HepG2 (cell line): ENCODE results near the gene MYO5B. TPM values are rescaled to one million over a fixed set of nuclear protein-coding genes. Genes with fewer than 3 reads are reported as not detected.
A peak's percentile ranks its signal among the peaks of the same experiment; 100 is the strongest.

ENCODE experiments used
- ATAC-seq: fragments of 200-7000 bp; cut with Tn5 transposase; 3 replicates; pipeline ENCODE4 v1.9.1; 2020; ENCODE audit warnings: mild to moderate bottlenecking, moderate library complexity
- BruUV-seq: library from RNA; stranded (reverse); fragments of 400-500 nt; replicated peaks from 2 replicates; lab custom pipeline; 2021; lab: Mats Ljungman, UMichigan
- CTCF ChIA-PET: fragments of 300-600 bp; formaldehyde crosslinking; extraction: SDS; loops from one replicate; lab custom pipeline; 2021; ENCODE audit warnings: low total read pairs, inconsistent platforms, low intra/inter-chr PET ratio; lab: Yijun Ruan, JAX
- POLR2A ChIA-PET: fragments of 350-600 bp; sonication (Branson Sonifier 250); formaldehyde crosslinking; loops from one replicate; lab custom pipeline; 2020; ENCODE audit warnings: antibody characterized with exemption, inconsistent platforms; lab: Yijun Ruan, JAX
- DNase-seq: peaks from one replicate; pipeline ENCODE4 v3.0.0-alpha.2; 2015; ENCODE audit warnings: low spot score
- FAIRE-seq: peaks from 3 replicates; lab custom pipeline; 2011; peaks lifted over from hg19 to GRCh38; lab: Jason Lieb, UNC
- H2AFZ ChIP-seq: one replicate; pipeline ENCODE4 v1.6.1; 2011; ENCODE audit warnings: low read length, inconsistent platforms
- H3K27ac ChIP-seq: fragments of 300-600 bp; 3 replicates; pipeline ENCODE4 v1.8.0; 2011; ENCODE audit warnings: mixed run types, mild to moderate bottlenecking, mixed read lengths, low read length, inconsistent platforms; ENCODE audit not compliant: insufficient read depth; ENCODE audit errors: extremely low read length
- H3K27me3 ChIP-seq, 2 experiments: fragments of 200-600 bp in 1 of 2; 2 replicates in 1 of 2; 3 replicates in 1 of 2; pipeline versions ENCODE4 v1.6.0 to v1.8.0; 2011; ENCODE audit warnings: low read length in 2 of 2, mild to moderate bottlenecking in 2 of 2, moderate library complexity in 2 of 2, inconsistent platforms in 1 of 2; ENCODE audit not compliant: insufficient read depth in 2 of 2, control insufficient read depth in 1 of 2
- H3K36me3 ChIP-seq, 2 experiments: fragments of 200-600 bp in 1 of 2; replicated peaks in 1 of 2; 2 replicates in 1 of 2; 3 replicates in 1 of 2; pipeline versions ENCODE4 v1.5.1 to v1.8.0; 2011; ENCODE audit warnings: low read length in 2 of 2, inconsistent platforms in 1 of 2; ENCODE audit not compliant: insufficient read depth in 2 of 2, control insufficient read depth in 1 of 2
- H3K4me1 ChIP-seq: 2 replicates; pipeline ENCODE4 v1.5.1; 2012; ENCODE audit warnings: low read length, inconsistent platforms; ENCODE audit not compliant: insufficient read depth
- H3K4me2 ChIP-seq: 2 replicates; pipeline ENCODE4 v1.6.0; 2011; ENCODE audit warnings: low read depth, low read length, inconsistent platforms
- H3K4me3 ChIP-seq, 3 experiments: fragments of 200-600 bp in 1 of 3; sonication (generic), shearing (Covaris generic) in 1 of 3; replicated peaks in 1 of 3; 2 replicates each; pipeline ENCODE4 v1.5.1; 2011 to 2016; ENCODE audit warnings: low read length in 3 of 3, inconsistent platforms in 2 of 3, low read depth in 2 of 3, mild to moderate bottlenecking in 2 of 3, control low read depth in 1 of 3, mixed read lengths in 1 of 3; ENCODE audit not compliant: insufficient read depth in 1 of 3
- H3K79me2 ChIP-seq: one replicate; pipeline ENCODE4 v1.6.1; 2011; ENCODE audit warnings: low read length, inconsistent platforms; ENCODE audit not compliant: insufficient read depth
- H3K9ac ChIP-seq: 2 replicates; pipeline ENCODE4 v1.6.0; 2011; ENCODE audit warnings: mild to moderate bottlenecking, low read depth, low read length, inconsistent platforms; ENCODE audit not compliant: insufficient read depth
- H3K9me3 ChIP-seq: 2 replicates; pipeline ENCODE4 v1.5.1; 2012; ENCODE audit warnings: mild to moderate bottlenecking, low read length
- H4K20me1 ChIP-seq: 2 replicates; pipeline ENCODE4 v1.6.0; 2011; ENCODE audit warnings: inconsistent platforms, mild to moderate bottlenecking, low read length, moderate library complexity; ENCODE audit not compliant: insufficient read depth
- AKAP8 ChIP-seq: sonication (generic); formaldehyde crosslinking; IDR thresholded peaks from 2 replicates; pipeline ENCODE4 v1.5.1; 2020; ENCODE audit warnings: mild to moderate bottlenecking, missing genetic modification reagents
- ASH2L ChIP-seq: fragments of 300-600, 200-600 bp; sonication (generic); IDR thresholded peaks from 2 replicates; pipeline ENCODE4 v1.7.0; 2017; ENCODE audit warnings: low read depth, mild to moderate bottlenecking, moderate library complexity, mixed read lengths, low read length; ENCODE audit not compliant: insufficient read length
- ATRX ChIP-seq: sonication (generic); formaldehyde crosslinking; IDR thresholded peaks from 2 replicates; pipeline ENCODE4 v1.4.0; 2020; ENCODE audit warnings: missing genetic modification reagents, borderline replicate concordance
- JDP2 ChIP-seq: sonication (generic); formaldehyde crosslinking; IDR thresholded peaks from 2 replicates; pipeline ENCODE4 v1.8.1; 2022; ENCODE audit warnings: missing genetic modification reagents, borderline replicate concordance
- NR2F6 ChIP-seq, 2 experiments: IDR thresholded peaks; 2 replicates each; pipeline ENCODE4 v1.6.1; 2016; ENCODE audit warnings: antibody characterized with exemption in 1 of 2, mild to moderate bottlenecking in 1 of 2
- PTBP1 ChIP-seq: fragments of 200-400 bp; formaldehyde crosslinking; IDR thresholded peaks from 2 replicates; pipeline ENCODE4 v1.6.1; 2018; ENCODE audit warnings: low read length, low read depth; ENCODE audit not compliant: poor library complexity, severe bottlenecking
- SOX13 ChIP-seq, 3 experiments: fragments of 450-650 bp in 1 of 3; sonication (generic) in 1 of 3; formaldehyde crosslinking in 1 of 3; IDR thresholded peaks in 2 of 3; conservative IDR thresholded peaks in 1 of 3; 2 replicates each; pipeline versions ENCODE4 v1.5.0 to v1.6.1; 2016 to 2020; ENCODE audit warnings: antibody characterized with exemption in 1 of 3, mild to moderate bottlenecking in 1 of 3, missing compliant biosample characterization in 1 of 3, missing genetic modification reagents in 1 of 3, moderate library complexity in 1 of 3
- TBX2 ChIP-seq: sonication (generic); formaldehyde crosslinking; IDR thresholded peaks from 2 replicates; pipeline ENCODE4 v1.5.0; 2020; ENCODE audit warnings: missing genetic modification reagents, mild to moderate bottlenecking, borderline replicate concordance
- TCF7 ChIP-seq: sonication (generic); IDR thresholded peaks from 2 replicates; pipeline ENCODE4 v1.6.1; 2016; ENCODE audit warnings: antibody characterized with exemption, low read depth
- YEATS4 ChIP-seq: sonication (generic); formaldehyde crosslinking; IDR thresholded peaks from 2 replicates; pipeline ENCODE4 v1.4.0; 2020; ENCODE audit warnings: missing genetic modification reagents, borderline replicate concordance
- ZNF121 ChIP-seq: sonication (generic); formaldehyde crosslinking; IDR thresholded peaks from 2 replicates; pipeline ENCODE4 v1.5.0; 2020; ENCODE audit warnings: mild to moderate bottlenecking, missing genetic modification reagents
- ZNF136 ChIP-seq: sonication (generic); formaldehyde crosslinking; IDR thresholded peaks from 2 replicates; pipeline ENCODE4 v1.8.1; 2022; ENCODE audit warnings: low read depth, mild to moderate bottlenecking, moderate library complexity, missing genetic modification reagents
- ZNF263 ChIP-seq: sonication (generic); formaldehyde crosslinking; IDR thresholded peaks from 2 replicates; pipeline ENCODE4 v1.4.0; 2020; ENCODE audit warnings: missing genetic modification reagents
- ZNF264 ChIP-seq: sonication (generic); formaldehyde crosslinking; IDR thresholded peaks from 2 replicates; pipeline ENCODE4 v1.4.0; 2020; ENCODE audit warnings: missing genetic modification reagents
- ZNF33A ChIP-seq: sonication (generic); formaldehyde crosslinking; IDR thresholded peaks from 2 replicates; pipeline ENCODE4 v1.5.1; 2020; ENCODE audit warnings: missing genetic modification reagents, mild to moderate bottlenecking, moderate library complexity, borderline replicate concordance
- ZNF350 ChIP-seq: sonication (generic); formaldehyde crosslinking; IDR thresholded peaks from 2 replicates; pipeline ENCODE4 v1.4.0; 2020; ENCODE audit warnings: mild to moderate bottlenecking, low read depth, missing genetic modification reagents, borderline replicate concordance
- ZNF570 ChIP-seq: sonication (generic); formaldehyde crosslinking; IDR thresholded peaks from 2 replicates; pipeline ENCODE4 v1.4.0; 2020; ENCODE audit warnings: mild to moderate bottlenecking, missing genetic modification reagents, borderline replicate concordance
- ZNF788 ChIP-seq: sonication (generic); formaldehyde crosslinking; IDR thresholded peaks from 2 replicates; pipeline ENCODE4 v1.5.0; 2020; ENCODE audit warnings: mild to moderate bottlenecking, missing genetic modification reagents, borderline replicate concordance
- WGBS: methylation state at CpG from one replicate; pipeline ENCODE4 v1.1.6; 2017; ENCODE audit warnings: low lambda C conversion rate; 5-methylcytosine and 5-hydroxymethylcytosine counted together
- in situ Hi-C: cut with HindIII; loops from 2 replicates; pipeline ENCODE4 v1.10.0; 2017; ENCODE audit warnings: low pct_unique_long_range_greater_than_20kb; ENCODE audit not compliant: extremely low pct_ligation_motif_present
- intact Hi-C: fragments of 100-400 bp; cut with micrococcal nuclease; formaldehyde crosslinking; loops from one replicate; pipeline ENCODE4 v1.10.0; 2022; ENCODE audit not compliant: unreplicated experiment
- polyA plus RNA-seq, 8 experiments: library from polyadenylated mRNA; depleted of rRNA in 3 of 8; stranded (reverse) in 7 of 8; unstranded in 1 of 8; fragments of >200 nt; fragmentation: Illumina TruSeq in 4 of 8; extraction: Trizol in 4 of 8; gene quantifications; 2 replicates each; pipeline versions ENCODE4 v1.2.1 to v1.2.3, GENCODE V29; 2011 to 2016; ENCODE audit warnings: low read depth in 4 of 8, missing spikeins in 1 of 8, mixed read lengths in 1 of 8; ENCODE audit not compliant: insufficient read depth in 1 of 8
- total RNA-seq, 5 experiments: library from RNA; depleted of rRNA; stranded (reverse); fragments of >200 nt; fragmentation: Illumina TruSeq; extraction: Trizol; gene quantifications; 2 replicates each; pipeline ENCODE4 v1.2.3, GENCODE V29; 2016; ENCODE audit warnings: low read depth in 1 of 5
- TF ChIP-seq, protein P1 (sequence below): IDR thresholded peaks from 2 replicates; pipeline ENCODE4 v1.6.1; 2018; ENCODE audit warnings: missing genetic modification reagents, mild to moderate bottlenecking, missing compliant biosample characterization
- TF ChIP-seq, protein P2 (sequence below): sonication (generic); formaldehyde crosslinking; IDR thresholded peaks from 2 replicates; pipeline ENCODE4 v1.4.0; 2020; ENCODE audit warnings: mild to moderate bottlenecking, missing genetic modification reagents

The MYO5B gene
- total and polyA plus RNA-seq, 2 of the 13 experiments (the other 11 are each of a cell fraction or from before 2014, with no cell fraction given), result 13.1 to 24.0 TPM

DNA sequence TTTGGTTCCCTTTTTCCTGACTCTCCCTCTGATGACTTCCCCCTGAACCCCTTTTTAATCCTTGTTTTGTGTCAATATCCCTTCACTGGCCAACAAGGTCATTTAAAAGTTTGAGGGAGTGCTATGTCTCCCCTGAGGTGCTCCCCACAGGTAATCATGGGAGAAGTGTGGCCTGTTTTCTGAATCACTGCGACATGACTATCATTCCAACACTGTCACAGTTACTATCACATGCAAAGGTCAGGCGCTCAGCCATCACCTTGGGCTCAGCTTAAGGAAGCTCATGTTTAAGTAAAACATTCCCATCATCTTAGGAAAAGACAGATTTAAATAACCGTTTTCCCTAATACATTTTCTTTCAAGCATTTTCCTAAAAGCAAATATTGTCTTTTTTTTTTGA is 360.7 kb downstream of the MYO5B start:
- Histone ChIP-seq H3K36me3 (no peaks in the 10 kb centered on the region), H3K9ac (peak overlapping the region; percentile 53), H3K4me2 (peak overlapping the region; percentile 67)
- FAIRE-seq (no peak), ATAC-seq (no peak)
- TF ChIP-seq ZNF350 (0 out of 2 replicates have a peak, but pooled peaks have one; percentile 32), ZNF264 (CRISPR knock-in tag) (no peak), ATRX (CRISPR knock-in tag) (no peak), JDP2 (no peak), TBX2 (CRISPR knock-in tag) (0 out of 2 replicates have a peak, but pooled peaks have one; percentile 20), NR2F6 (IDR thresholded peaks at IDR 0.05) (0 out of 2 replicates have a peak, but pooled peaks have one; percentile 1), NR2F6 (CRISPR knock-in tag; IDR thresholded peaks at IDR 0.05) (no peak), ZNF263 (CRISPR knock-in tag) (peak; percentile 82), TCF7 (no peak), ZNF788 (CRISPR knock-in tag) (no peak), ZNF570 (no peak), ZNF121 (0 out of 2 replicates have a peak, but pooled peaks have one; percentile 42), ZNF33A (CRISPR knock-in tag) (no peak), SOX13 (IDR thresholded peaks at IDR 0.05) (no peak), SOX13 (CRISPR knock-in tag; conservative IDR thresholded peaks at IDR 0.05 in 1 of 2, IDR thresholded peaks at IDR 0.05 in 1 of 2) (no peak), ZNF136 (no peak), PTBP1 (no peak), ASH2L (peak; percentile 42), YEATS4 (CRISPR knock-in tag) (peak; percentile 16; the same call in 1 of the 2 replicates), AKAP8 (CRISPR knock-in tag) (no peak)
- TF ChIP-seq, protein P1, sequence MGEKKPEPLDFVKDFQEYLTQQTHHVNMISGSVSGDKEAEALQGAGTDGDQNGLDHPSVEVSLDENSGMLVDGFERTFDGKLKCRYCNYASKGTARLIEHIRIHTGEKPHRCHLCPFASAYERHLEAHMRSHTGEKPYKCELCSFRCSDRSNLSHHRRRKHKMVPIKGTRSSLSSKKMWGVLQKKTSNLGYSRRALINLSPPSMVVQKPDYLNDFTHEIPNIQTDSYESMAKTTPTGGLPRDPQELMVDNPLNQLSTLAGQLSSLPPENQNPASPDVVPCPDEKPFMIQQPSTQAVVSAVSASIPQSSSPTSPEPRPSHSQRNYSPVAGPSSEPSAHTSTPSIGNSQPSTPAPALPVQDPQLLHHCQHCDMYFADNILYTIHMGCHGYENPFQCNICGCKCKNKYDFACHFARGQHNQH, result no peak
- TF ChIP-seq, protein P2, sequence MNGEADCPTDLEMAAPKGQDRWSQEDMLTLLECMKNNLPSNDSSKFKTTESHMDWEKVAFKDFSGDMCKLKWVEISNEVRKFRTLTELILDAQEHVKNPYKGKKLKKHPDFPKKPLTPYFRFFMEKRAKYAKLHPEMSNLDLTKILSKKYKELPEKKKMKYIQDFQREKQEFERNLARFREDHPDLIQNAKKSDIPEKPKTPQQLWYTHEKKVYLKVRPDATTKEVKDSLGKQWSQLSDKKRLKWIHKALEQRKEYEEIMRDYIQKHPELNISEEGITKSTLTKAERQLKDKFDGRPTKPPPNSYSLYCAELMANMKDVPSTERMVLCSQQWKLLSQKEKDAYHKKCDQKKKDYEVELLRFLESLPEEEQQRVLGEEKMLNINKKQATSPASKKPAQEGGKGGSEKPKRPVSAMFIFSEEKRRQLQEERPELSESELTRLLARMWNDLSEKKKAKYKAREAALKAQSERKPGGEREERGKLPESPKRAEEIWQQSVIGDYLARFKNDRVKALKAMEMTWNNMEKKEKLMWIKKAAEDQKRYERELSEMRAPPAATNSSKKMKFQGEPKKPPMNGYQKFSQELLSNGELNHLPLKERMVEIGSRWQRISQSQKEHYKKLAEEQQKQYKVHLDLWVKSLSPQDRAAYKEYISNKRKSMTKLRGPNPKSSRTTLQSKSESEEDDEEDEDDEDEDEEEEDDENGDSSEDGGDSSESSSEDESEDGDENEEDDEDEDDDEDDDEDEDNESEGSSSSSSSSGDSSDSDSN (CRISPR knock-in tag), result no peak
- TF ChIP-seq, all 625 proteins: peak for 7
- Histone ChIP-seq H3K27ac (peak overlapping the region; percentile 88), H3K4me3 (peak overlapping the region in 1 of 3 experiments; percentile 19; a peak in 1 of 6 replicates), H3K27me3 (no peaks in the 10 kb centered on the region), H3K4me1 (peaks cover 85% of the 10 kb centered on the region), H2AFZ (no peak overlapping the region), H3K79me2 (no peaks in the 10 kb centered on the region), H3K9me3 (no peaks in the 10 kb centered on the region), H4K20me1 (no peaks in the 10 kb centered on the region)
- CTCF ChIA-PET, result no interaction called here
- in situ Hi-C loops (no loop called here), intact Hi-C loops (no loop called here)
- POLR2A ChIA-PET, result interaction anchor here (1.0 to 3.2 kb wide), 3 partner anchors 11 to 21 kb away, joined by 3 to 31 read pairs (median 3); partner anchors contain the start of gene ACAA2
- BruUV-seq, result no TSS peak
- WGBS, result 52% methylated on average over 3 of the region's 3 CpGs
- DNase-seq, result no peak
